Ammon's horn (tissue), 1 donor: ENCODE results near the gene KCTD8.

Experiments used
- DNase-seq: peaks from one replicate; pipeline ENCODE4 v3.0.0-alpha.2; 2016; ENCODE audit warnings: low spot score

Gene KCTD8

DNA sequence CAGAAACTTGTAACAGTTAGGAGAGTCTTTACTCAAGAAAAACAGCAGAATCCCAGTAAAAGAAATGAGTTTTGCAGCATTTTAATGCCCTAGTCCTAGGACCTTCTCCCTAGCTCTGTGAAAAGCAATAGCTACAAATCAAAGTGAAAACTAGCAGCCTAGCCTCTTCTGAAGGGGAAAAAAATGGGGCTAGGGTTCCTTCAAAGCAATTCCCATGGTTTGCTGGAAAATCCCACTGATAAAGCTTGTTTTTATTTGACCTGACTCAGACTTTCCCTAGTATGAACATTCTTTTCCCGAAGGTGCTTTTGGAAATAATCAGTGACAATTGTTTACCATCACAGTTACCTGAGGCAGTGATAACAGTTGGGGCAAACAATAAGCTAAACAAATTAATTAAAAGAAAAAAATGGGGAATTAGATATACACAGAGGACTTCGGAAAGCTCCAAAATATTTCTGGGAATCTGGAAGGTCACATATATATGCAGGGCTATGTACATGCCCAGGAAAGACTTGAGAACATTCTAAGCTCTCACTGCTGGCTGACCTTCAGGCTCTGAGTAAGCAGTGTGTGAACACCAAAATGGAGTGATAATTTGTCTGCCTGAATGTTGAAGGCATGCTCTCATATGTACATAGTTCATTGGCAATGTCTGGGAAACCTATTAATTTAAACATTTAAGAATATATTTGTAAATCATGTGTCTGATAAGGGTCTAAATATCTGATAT is 285.9 kb downstream of the KCTD8 start:
- no peak for DNase-seq

DNA sequence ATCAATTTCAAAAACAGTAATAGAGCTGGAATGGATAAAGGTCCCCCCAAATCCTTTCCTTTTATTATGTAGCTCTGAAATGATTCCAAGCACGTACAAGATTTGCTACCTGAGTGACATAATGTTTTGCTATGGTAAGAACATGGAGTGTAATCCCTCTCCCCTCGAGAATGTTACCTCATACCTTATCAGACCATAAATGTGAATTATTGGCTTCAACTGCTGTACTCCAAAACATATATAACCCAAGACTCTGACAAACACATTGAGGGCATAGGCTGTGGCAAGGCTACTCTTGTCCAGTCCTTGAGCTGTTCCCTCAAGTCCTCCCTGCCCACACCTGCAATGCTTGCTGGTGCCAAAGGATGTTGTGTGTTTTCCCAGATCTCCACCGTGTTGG is 286.9 kb downstream of the KCTD8 start:
- no peak for DNase-seq

DNA sequence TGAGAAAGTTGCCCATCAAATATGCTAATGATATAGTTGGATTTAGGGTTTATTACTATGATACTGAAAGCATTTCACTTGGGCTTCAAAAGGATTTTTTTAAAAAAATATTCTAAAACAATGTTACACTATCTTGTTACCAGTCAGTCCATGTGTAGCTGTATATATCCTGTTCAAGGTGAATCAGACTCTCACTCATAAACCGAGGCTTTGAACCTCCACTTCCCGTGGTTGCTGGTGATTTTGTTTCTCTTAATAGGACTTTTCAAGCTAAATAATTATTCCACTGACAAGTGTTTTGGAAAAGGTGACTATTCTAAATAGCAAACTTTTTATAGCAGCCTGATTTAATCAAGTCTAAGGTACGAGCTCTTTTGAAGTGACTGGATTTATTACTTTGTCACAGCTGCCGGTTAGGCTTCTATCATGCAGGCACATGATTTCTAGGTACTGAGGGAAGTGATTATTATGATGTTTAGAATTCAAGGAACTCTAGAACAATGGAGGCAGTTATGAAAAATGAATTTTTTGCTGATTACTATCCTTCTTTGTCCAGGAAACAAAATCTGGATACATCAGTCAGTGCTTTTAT is 287.7 kb downstream of the KCTD8 start:
- DNase-seq: no peak

- DNase-seq: no peak
These were observed 288.6 kb downstream of the KCTD8 start for GRCh38 chr4:44159991-44160390.

DNA sequence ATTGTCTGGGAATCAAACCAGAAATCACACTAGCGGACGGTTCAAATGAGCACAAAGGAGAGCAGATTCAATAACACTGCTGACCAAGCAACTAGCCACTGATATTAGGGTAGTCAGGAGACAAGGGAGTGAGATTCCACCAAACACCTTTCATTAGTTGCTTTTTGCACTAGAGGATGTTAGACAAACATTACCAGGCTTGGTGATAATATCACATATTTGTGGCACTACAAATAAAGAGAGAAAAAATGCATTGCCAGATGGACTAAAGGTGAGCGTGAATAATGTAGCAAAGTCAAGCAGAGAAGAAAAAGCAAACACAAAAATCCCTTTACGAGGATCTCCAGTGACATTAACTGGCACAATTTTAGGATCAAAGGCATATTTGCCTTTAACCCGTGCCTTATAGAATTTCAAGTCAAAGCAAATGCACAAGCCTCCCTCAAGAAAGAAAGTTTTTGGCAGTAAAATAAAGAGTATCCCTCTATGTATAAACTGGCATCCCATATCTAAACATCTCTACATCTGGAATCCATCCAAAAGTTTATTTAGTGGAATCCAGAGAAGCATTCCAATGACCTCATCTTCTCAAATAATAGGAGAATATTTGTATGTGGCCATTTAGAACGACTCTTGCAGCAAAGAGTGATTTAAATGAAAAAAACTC is 290.9 kb downstream of the KCTD8 start:
- DNase-seq: no peak

- DNase-seq: no peak
These were observed 298.5 kb downstream of the KCTD8 start for GRCh38 chr4:44150091-44150576.

- DNase-seq: no peak
These were observed 299.3 kb downstream of the KCTD8 start for GRCh38 chr4:44149282-44149681.

GRCh38 chr4:44147571-44148075 is 301.0 kb downstream of the KCTD8 start:
- peak; percentile 52 for DNase-seq

DNA sequence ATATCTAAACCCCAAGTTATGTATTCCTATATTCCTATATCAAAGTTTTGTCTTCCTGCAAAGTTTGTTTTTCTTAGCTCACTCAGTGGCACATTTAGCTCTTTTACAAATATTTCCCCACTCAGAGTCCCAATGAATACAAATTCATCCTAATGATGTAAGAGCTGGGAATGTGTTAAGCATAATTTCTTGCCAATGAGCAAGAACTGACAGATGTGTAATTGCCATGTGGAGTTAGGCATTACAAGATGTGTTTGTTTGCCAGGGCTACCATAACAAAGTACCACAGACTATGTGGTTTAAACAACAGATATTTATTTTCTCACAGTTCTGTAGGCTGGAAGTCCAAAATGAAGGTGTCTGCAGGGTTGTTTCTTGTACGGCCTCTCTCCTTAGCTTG is 302.1 kb downstream of the KCTD8 start:
- DNase-seq: no peak

GRCh38 chr4:44145868-44146267 is 302.7 kb downstream of the KCTD8 start:
- DNase-seq: no peak

DNA sequence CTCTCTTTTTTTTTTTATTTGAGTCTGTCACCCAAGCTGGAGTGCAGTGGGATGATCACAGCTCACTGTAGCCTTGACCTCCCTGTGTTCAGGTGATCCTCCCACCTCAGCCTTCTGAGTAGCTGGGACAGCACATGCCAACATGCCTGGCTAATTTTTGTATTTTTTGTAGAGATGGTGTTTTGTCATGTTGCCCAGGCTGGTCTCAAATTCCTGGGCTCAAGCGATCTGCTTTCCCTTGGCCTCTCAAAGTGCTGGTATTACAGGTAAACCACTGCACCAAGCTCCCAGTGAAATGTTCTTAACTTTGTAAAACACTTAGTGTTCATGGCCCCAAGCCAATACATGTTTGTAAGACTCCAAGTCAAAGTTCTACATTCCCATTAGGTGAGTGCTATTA is 316.1 kb downstream of the KCTD8 start:
- DNase-seq: no peak
